IPS-NIHi7 (cell line): ENCODE results near the gene LRRC70.
A peak's percentile ranks its signal among the peaks of the same experiment; 100 is the strongest.
"Not testable (repeated sequence)": the region's sequence is repeated elsewhere in the genome, so short reads cannot be mapped to it uniquely, and the experiment has no call there.

ENCODE experiments used
- DNase-seq: peaks from one replicate; pipeline ENCODE4 v3.0.0; 2012; ENCODE audit warnings: mixed read lengths; ENCODE audit errors: extremely low spot score

Gene LRRC70

GRCh38 chr5:62606878-62607277 lies 28.3 kb downstream of the LRRC70 start:
- no peak for DNase-seq

- no peak for DNase-seq
These were observed 29.0 kb downstream of the LRRC70 start for GRCh38 chr5:62607615-62608014.

GRCh38 chr5:62608529-62609511 lies 30.2 kb downstream of the LRRC70 start:
- DNase-seq = no peak

- no peak for DNase-seq
These were observed 35.7 kb downstream of the LRRC70 start for GRCh38 chr5:62614355-62614754.

- DNase-seq = no peak
These were observed 38.1 kb downstream of the LRRC70 start for GRCh38 chr5:62616615-62617277.

- DNase-seq = no peak
These were observed 39.3 kb downstream of the LRRC70 start for GRCh38 chr5:62617943-62618342.

- DNase-seq = no peak
These were observed 42.1 kb downstream of the LRRC70 start for GRCh38 chr5:62620761-62621160.

- DNase-seq = peak; percentile 78
These were observed 42.7 kb downstream of the LRRC70 start for GRCh38 chr5:62621280-62621679.

GRCh38 chr5:62623271-62623670 lies 44.7 kb downstream of the LRRC70 start:
- no peak for DNase-seq

GRCh38 chr5:62624436-62624835 lies 45.8 kb downstream of the LRRC70 start:
- not testable (repeated sequence) for DNase-seq

- DNase-seq = no peak
These were observed 47.9 kb downstream of the LRRC70 start for GRCh38 chr5:62626534-62626933.

- no peak for DNase-seq
These were observed 48.5 kb downstream of the LRRC70 start for GRCh38 chr5:62627121-62627520.

GRCh38 chr5:62627901-62628300 lies 49.3 kb downstream of the LRRC70 start:
- no peak for DNase-seq
